SW 1271 (cell line): Measurements from ENCODE around the gene NAMPT.

ENCODE experiments used
- DNase-seq, 2 experiments: peaks; one replicate each; lab custom pipeline; 2025; lab: John Stamatoyannopoulos, UW

NAMPT gene

DNA sequence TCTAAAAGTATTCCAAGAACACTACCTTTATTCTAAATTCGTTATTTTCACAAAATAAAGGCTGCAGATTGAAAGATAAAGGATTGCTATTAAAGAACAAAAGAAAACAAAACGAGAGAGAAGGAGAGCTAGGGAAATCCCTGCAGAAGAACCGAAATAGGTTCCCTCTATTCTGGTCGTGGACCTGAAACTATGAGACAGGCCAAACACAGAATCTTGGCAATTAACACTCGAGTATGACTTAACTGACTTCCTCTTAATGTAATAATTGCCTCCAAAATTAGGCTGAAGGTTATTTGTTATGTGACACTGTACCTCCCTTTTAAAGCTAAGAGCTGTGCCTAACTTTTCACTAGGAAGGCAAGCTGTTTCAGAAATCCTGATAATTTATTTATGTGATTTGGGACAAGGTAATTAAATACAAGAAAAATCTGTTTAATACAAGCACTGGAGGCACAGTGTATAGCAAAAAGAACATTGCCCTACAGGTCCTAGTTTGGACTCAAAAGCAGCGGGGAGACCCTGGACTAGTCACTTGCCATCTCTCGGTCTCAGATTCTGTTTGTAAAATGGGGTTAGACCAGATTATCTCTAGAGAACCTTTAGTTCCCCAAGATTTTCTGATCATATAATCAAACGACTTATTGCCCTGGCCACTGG lies 11.6 kb downstream of the NAMPT start:
- no peak for DNase-seq

DNA sequence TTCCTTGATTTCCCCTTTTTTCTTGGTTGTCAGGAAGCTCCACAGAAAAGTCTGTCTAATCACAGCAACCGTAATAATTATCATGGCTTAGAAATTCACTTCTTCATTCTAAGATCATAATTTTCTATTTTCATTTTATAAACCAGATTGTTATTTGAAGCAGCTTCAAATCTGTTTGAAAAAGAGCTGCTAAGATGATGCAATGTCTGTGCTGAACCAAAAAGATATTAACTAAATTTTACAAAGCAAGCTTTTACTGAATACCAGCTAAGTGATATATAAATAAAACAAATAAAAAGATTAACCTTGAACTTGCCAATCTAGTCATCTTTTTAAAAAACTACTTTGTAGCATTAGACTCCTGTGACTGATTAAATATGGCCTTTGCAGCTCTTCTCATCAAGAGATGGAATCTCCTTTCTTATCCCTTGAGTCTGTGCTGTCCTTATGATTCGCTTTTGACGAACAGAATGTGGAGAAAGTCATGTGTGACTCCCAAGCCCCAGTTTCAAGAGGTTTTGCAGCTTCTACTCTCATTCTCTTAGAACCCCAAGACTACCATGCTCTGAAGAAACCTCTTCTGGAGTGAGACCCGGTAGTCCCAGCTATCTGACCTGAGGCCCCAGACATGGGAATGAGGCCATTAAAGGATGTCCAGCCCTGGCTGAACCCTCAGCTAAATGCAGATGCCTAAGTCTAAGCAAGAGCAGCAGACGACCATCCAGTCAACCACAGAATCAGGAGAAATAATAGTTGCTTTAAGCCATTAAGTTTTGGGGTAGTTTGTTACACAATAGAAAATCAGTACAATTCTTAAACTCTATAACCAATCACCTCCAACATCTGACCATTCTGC lies 14.4 kb downstream of the NAMPT start:
- DNase-seq: no peak

DNA sequence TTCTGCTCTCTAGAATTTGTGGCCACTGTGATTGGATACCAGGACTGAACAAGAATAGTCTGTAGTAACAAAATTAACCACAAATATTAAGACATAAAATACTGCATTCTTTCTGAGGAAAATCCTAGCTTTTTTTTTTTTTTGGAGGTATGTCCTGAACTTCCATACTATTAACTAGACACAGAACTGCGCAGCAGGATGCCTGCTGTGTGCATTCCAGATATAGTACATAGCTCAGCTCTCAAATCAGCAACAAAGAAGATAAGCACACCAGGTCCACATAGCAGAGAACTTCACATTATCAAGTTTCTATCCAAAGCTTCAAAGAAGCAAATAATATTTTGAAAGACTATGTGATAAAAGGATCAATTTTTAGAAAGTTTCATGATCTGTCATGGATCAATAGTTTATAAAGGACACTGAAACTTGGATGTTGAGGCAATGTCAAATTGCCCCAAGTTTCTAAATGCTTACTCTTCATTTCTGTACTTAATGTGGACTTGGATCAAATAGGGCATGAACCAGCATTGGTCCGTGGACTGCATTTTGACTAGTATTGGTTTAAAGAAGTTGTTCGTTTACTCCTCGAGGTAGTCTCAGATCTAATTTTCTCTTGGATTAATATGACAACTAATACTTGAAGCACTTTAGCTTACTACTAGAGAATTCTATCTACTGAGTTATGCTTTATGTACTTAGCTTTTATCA lies 15.4 kb downstream of the NAMPT start:
- DNase-seq: no peak

DNA sequence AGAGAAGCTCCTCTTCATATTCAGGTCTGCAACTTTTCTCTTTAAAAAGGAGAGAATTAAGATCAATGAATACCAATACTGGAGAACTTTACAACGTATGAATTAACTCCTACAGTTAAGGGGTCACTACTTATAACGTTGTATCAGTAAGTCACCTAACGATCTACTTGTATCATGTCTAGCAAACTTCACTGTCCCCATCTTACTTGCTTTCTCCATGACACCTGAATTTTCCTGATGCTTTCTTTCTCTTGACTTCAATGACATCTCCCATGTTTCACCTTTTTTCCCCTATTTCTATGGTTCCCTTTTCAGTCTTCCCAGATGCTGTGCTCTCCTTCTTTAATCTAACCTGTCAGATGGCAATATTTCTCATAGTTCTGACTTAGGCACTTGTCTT lies 19.6 kb downstream of the NAMPT start:
- DNase-seq: no peak

DNA sequence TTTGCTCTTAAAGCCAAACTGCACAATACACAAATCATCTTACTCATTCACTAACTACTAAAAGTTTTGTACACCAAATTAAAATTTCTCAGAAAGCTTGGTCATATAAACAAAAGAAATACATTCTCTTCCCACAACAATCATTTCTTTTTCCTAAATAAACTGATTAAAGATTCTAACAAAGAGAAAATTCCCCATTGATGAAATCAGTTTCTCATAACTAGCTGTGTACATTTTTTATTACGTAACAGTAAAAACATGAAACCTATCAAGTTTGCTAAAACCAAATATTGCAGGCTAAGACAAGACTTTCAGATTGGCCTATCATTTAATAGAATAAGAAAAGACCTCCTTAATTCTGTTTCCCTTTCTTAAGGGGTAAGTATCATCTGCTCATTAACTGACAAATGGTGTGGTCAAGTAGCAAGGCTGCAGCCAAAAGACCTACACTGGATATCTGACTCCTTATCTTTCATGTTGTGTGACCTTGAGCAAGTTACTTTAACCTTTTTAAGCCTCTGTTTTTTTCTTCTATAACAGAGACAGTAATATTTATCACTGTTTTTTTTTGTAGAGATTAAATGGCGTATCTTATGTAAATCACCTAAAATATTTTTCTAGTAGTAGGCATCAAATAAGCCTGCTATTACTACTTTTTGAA lies 22.4 kb downstream of the NAMPT start:
- no peak for DNase-seq

DNA sequence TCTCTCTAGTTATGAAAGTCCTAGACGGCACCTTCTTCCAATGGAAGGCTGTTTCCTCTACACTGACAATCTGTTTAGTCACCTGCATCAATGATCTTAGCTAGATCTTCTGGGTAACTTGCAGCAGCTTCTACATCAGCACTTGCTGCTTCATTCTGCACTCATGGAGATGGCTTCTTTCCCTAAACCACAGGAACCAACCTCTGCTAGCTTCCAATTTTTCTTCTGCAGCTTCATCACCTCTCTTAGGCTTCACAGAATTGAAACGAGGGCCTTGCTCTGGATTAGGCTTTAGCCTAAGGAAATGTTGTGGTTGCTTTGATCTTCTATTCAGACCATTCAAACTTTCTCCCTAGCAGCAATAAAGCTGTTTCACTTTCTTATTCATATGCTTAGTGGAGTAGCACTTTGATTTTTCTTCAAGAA lies 24.6 kb downstream of the NAMPT start:
- DNase-seq: no peak

DNA sequence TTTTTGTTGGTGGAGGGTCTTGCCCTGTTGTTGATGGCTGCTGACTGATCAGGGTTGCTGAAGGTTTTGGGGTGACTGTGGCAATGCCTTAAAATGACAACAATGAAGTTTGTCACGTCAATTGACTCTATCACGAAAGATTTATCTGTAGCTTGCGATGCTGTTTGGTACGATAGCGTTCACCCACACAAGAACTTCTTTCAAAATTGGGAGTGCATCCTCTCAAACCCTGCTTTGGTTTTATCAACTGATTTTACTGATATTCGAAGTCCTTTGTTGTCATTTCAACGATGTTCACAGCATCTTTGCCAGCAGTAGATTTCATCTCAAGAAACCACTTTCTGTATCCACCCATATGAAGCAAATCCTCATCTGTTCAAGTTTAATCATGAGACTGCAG lies 26.0 kb downstream of the NAMPT start:
- no peak for DNase-seq

DNA sequence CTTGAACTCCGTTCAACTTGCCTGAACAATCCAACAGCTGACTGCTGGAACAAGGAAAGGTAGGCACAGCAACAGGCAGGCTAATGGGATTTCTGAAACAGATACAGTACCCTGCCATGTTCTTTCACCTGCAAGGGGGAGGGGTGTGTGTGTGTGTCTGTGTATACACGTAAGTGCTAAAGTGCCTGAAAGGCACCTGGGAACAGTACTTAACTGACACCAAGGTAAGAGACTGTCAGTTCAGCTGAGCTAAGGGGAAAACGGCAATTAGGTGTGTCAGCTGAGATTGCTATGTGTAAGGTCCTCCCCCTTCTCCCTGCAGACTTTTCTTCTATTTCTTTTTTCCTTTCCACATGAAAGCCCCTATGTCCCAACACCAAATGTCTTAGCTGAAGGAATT lies 27.0 kb downstream of the NAMPT start:
- DNase-seq: no peak

DNA sequence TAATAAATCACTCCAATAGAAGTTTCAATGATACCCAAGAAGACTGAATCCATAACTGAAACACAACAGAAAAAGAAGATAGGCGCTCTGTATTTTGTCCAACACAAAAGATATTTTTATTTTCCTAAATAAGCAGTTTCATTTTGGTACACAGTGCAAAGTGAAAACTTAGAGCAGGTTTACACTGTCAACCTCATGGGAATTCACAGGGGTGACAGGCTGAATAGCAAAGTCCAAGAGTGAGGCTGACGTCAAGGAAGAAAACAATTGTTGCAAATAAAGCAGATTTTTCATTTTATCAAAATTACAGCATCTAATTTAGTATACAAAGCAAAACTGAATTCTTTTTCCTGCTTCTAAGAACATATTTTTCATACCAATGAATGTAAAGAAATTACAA lies 28.6 kb downstream of the NAMPT start:
- no peak for DNase-seq

DNA sequence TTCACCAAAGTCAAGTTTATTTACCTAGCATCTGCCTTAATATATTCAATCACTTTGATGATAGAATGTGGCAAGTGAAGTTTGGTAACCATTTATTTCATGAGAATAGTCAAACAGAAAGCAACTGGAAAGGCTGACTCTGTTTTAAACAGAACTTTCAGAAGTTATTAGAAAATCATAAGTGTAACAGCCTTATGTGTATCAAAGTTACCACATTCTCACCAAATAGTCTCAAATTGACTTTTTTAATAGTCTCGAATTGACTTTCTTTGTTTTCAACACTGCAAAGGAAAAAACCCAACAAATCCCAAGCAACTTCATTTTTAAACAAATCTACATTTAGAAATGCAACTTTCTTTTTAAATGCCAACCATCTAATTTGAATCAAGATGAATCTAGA lies 29.5 kb downstream of the NAMPT start:
- DNase-seq: no peak

DNA sequence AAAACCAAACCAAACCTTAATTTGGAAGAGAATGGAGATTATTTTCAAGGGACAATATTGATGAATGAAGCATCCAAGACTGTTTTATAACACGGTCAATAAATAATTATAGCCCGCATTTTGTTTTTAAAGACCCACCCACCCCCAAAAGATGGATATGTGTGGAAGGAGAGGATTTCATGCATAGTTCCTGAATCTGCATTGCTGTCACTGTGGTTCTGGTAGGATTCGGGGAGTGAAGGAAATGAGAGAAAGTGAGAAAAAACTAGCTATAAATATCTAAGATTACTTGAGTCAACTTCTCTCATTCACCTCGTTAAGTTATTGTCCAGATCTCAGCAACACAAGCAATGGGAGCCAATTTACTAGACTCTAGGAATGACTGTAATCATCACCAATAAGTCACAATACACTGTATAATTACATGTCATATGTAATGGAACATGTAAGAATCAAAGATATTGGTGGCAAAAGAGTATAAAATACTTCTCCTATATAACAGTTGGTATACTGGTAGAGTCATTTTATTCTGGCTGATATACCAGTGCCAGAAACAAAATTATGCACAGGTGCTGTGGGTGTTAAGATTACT lies 30.2 kb downstream of the NAMPT start:
- DNase-seq: no peak

DNA sequence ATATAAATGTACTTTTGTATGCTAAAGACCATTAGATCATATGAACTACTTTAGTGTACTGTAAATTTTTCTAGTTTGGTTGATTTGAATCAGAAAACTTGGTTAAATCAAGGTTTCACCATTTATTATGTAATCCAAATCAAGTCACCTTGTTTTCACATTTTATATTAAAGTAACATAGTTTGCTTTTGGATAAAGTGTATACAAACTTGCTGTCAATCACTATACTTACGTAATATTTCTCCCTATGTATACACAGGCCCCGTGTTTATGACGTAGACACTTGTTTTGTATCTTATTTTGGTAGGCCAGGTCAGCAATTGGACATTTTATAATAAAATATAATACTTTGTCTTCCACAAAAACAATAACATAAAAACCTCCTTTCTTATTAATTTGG lies 32.2 kb downstream of the NAMPT start:
- DNase-seq: no peak

DNA sequence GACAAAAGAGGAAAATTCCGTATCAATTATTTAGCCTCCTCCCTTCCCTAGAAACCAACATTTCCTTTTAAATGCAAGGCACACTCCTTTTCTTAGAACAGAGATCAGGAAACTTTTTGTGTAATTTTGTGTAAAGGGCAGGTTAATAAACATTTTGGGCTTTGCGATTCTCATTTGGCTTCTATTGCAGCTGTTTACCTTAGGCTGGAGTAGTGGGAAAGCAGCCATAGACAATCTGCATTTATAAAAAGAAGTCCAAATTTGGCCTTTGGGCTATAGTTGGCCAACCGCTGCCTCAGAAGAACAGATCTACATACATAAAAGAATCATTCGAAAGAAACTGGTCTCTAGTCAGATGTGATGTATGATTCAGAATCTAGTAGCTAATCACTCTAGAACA lies 35.3 kb downstream of the NAMPT start:
- no peak for DNase-seq

DNA sequence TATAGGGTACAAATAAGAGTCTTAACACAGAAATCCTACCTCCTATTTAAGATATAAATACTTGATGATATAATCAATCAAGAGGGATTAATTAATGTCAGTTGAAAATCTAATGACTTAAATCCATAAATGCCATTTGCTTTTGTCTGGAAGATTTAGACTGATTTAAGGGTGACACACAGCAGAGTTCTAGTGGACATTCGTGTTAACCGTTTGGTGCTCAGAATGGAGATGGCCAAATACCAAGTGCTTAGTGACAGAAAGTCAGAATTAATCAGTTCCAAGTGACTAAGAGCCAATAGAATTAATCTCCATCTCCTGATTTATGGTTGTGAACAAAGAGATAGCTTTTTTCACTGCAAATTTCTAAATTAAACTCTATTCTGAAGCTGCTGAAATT lies 36.2 kb downstream of the NAMPT start:
- no peak for DNase-seq

DNA sequence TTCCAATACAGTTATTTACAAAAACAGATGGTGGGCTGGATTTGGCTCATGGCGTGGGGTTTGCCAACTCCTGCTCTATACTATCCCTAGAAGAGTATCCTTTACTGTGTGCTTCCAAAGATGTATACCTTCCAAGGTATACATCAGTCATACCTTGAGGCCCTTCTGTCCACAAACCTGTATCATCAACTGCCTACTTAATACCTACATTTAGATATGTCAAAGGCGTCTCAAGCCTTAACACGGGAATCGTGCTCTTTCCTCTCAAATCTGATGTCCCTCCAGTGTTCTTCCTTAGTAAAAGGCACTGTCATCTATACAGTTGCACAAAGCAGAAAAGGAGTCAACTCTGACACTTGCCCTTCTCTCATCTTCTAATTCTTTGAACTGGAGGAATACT lies 36.9 kb downstream of the NAMPT start:
- DNase-seq: no peak

DNA sequence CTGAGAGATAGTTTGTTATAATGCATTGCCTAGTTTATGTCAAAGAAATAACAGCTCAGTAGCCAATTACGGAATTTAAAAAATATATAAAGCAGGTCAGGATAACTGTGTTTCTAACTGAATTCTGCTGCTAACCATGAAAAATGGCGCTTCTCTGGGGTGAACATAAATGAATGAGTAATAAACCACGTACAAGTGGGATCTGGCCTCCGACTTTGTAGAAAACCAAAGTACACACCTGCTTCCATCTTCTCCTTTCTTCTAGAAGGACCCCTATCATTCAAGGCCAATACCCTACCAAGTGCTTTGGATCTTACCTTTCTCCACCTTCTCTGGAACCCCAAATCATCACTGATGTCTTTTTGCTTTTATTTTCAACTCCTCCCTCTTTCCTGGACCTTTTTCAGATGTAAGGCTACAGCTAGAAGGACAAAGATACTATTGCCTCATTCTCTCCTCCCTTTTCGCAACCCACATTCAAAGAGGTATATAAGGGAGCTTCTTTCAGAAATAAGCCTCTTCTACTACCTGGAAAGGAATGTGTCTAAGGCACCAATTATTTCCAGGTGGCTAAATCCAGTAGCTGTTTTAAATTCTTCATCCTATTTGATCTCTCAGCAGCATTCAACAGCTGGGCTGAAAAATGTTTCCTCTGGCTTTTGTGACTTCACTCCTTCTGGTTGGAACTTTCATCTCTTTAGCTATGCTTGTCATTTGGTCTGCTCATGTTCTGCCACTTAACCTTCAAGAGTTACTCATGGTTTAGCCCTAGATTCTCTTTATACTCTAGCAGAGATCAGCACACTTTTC lies 37.7 kb downstream of the NAMPT start:
- DNase-seq: no peak

DNA sequence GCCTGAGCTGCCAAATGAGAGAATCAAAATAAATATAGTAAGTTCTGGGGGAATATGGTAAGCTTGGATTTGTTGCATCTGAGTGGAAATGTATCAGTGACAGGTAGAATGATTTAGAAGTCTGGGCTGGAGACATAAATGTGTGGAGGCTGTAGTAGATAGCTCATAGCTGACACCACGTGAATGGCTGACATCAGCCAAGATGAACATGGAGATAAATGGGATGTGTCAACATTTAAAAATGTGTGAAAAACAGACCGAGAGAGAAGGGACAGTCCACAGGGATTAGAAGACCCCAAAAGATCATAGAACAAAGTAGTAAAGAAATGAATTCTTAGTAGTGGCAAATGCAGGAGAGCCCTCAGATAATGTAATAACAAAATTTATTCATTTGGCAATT lies 40.9 kb downstream of the NAMPT start:
- DNase-seq: no peak

DNA sequence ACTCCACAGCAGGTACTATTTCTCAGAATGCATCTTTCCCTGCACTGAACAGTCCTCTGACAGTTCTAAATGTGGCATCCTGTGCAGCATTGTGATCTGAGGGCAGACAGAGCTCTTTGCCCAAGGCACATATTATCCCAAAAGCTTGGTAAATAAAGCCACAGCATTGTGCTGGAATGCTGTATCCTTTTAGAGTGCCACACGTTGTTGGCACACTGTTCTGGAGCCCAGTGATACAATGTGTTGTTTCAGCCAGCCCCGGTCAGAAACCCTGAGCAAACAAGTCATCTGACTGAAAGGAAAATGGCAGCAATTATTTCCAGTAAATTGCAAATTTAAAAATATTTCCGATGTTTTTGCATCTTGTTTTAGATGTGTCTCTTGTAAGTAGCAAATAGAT lies 45.4 kb downstream of the NAMPT start:
- no peak for DNase-seq

DNA sequence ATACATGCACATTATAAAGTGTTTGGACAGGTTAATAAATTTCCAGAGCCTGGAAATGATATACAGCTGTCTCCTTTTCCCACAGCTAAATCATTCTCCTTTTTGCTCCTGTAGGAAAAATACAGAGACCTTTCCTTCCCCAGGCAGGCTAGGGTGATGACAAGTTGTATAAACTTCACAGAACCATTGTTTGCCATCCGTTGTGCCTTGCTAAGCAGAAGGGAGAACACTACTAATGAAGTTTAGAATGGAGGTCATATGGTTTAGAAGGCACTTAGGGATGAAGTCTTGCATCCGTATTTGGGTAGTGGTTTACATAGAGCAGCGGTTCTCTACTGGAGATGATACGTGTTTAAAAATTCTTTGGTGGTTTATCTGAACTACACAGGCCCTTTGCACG lies 46.0 kb downstream of the NAMPT start:
- DNase-seq: no peak

DNA sequence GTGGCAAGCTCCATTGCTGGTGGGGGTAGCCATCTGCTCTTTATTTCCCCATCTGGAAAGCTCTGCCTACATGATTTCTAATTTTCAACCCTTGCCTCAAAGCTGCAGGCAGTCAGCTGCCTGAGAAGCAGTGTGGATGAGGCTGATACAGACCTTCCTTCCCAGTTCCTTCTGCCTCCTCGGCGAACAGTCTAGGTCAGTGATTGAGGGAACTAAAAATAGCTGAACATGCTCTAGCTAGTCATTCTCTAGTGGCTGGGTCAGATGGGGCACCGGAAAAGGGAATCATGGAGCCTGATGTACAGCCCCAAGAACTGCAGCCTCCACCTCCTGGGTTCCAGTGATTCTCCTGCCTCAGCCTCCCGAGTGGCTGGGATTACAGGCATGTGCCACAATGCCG lies 48.7 kb downstream of the NAMPT start:
- DNase-seq: no peak

DNA sequence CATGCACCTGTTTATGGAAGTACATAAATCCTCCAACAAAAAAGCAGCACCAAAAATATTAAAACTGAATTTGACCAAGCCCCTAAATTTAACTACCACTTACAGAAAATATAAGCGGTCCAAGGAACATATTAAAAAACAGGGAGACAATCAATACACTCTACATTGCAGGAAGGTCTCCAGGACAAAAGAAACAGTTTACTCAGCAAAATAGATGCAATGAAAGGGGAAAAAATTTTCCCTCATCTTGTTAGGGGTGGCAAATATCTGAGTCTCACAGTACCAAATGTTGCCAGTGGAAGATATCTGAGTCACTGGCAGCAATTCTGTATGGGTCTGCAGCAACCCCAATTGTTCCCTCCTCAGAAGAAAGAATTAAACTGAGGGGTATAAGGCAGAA lies 50.4 kb downstream of the NAMPT start:
- DNase-seq: no peak
